ENCODE results near the gene MIXL1. TPM values are rescaled to one million over a fixed set of nuclear protein-coding genes. Genes with fewer than 3 reads are reported as not detected.

Gene MIXL1
- total RNA-seq, 4 donors from 2014 or later = not detected

GRCh38 chr1:226276077-226276682, 52.7 kb downstream of the MIXL1 start:
- no peaks in the 10 kb centered on the region for H3K36me3 ChIP-seq
- H3K27me3 ChIP-seq = no peaks in the 10 kb centered on the region
- no peak overlapping the region for H3K27ac ChIP-seq
- DNase-seq = no peak
- no peak overlapping the region for H3K4me3 ChIP-seq
- no peaks in the 10 kb centered on the region for H3K4me1 ChIP-seq
- TF ChIP-seq CTCF (IDR thresholded peaks at IDR 0.05) (no peak), POLR2A (IDR thresholded peaks at IDR 0.05) (no peak)
- intact Hi-C loops (cut with DNase I; ENCODE audit: low total_unique reads) = no loop called here
- no peaks in the 10 kb centered on the region for H3K9me3 ChIP-seq

Other genes with a start within 250 kb of the MIXL1 start
- 10 to 100 TPM; 12.3 to 41.7 (median 17.2) TPM for gene SDE2, start 224.3 kb upstream of the MIXL1 start, total RNA-seq
- gene H3-3A, start 160.9 kb upstream of the MIXL1 start, total RNA-seq = 100 to 1,000 TPM; 261 to 572 (median 348) TPM
- 10 to 100 TPM; 33.5 to 95.8 (median 46.8) TPM for gene ACBD3, start 36.9 kb upstream of the MIXL1 start, total RNA-seq
- gene LIN9, start 85.5 kb downstream of the MIXL1 start, total RNA-seq = 10 to 100 TPM in 1 of 4 donors, 1 to 10 TPM in 2, under 1 TPM in 1; 0.59 to 15.1 (median 3.9) TPM
- gene PARP1, start 184.4 kb downstream of the MIXL1 start, total RNA-seq = 100 to 1,000 TPM in 1 of 4 donors, 10 to 100 TPM in 3; 17.1 to 147 (median 33.8) TPM